Medulla oblongata (tissue), 1 donor: ENCODE data around the gene MXD3.
"Not testable (repeated sequence)": the region's sequence is repeated elsewhere in the genome, so short reads cannot be mapped to it uniquely, and the experiment has no call there.

Experiments
- DNase-seq: peaks from one replicate; pipeline ENCODE4 v3.0.0-alpha.2; 2015; ENCODE audit errors: extremely low spot score

MXD3 gene

GRCh38 chr5:177311723-177312648, at the start of gene MXD3:
Gene MXD3, minus strand, starts transcription at chr5:177311898. Its CDS starts 68 bp downstream, at chr5:177311830.
- DNase-seq, result peak; percentile 97

- DNase-seq, result not testable (repeated sequence)
Measured at GRCh38 chr5:177360740-177361139, 49.0 kb upstream of the MXD3 start.

GRCh38 chr5:177359860-177360259, 48.2 kb upstream of the MXD3 start:
- DNase-seq, result no peak

GRCh38 chr5:177359451-177359851, 47.8 kb upstream of the MXD3 start:
- no peak for DNase-seq

GRCh38 chr5:177358370-177358819, 46.7 kb upstream of the MXD3 start:
- DNase-seq, result no peak

GRCh38 chr5:177357459-177358351, 46.0 kb upstream of the MXD3 start, which contains the start of gene RGS14:
Gene RGS14, plus strand, starts transcription at chr5:177357924. Its CDS starts 101 bp downstream, at chr5:177358025.
- peak; percentile 65 for DNase-seq

- no peak for DNase-seq
Measured at GRCh38 chr5:177357146-177357458, 45.4 kb upstream of the MXD3 start.

- no peak for DNase-seq
Measured at GRCh38 chr5:177356746-177357145, 45.0 kb upstream of the MXD3 start.

- DNase-seq, result no peak
Measured at GRCh38 chr5:177355868-177356168, 44.1 kb upstream of the MXD3 start.

- no peak for DNase-seq
Measured at GRCh38 chr5:177355162-177355867, 43.6 kb upstream of the MXD3 start.

- DNase-seq, result no peak
Measured at GRCh38 chr5:177354711-177355110, 43.0 kb upstream of the MXD3 start.

- no peak for DNase-seq
Measured at GRCh38 chr5:177354256-177354655, 42.6 kb upstream of the MXD3 start.

- DNase-seq, result no peak
Measured at GRCh38 chr5:177353093-177353492, 41.4 kb upstream of the MXD3 start.

- DNase-seq, result peak; percentile 98
Measured at GRCh38 chr5:177351392-177352329, 40.0 kb upstream of the MXD3 start, which contains the start of gene LMAN2. Gene LMAN2, minus strand, starts transcription at chr5:177351668. Its CDS starts 21 bp downstream, at chr5:177351647.

GRCh38 chr5:177350776-177351391, 39.2 kb upstream of the MXD3 start:
- DNase-seq, result no peak

GRCh38 chr5:177349762-177350161, 38.1 kb upstream of the MXD3 start:
- DNase-seq, result no peak

- no peak for DNase-seq
Measured at GRCh38 chr5:177349362-177349647, 37.6 kb upstream of the MXD3 start.

GRCh38 chr5:177347699-177348098, 36.0 kb upstream of the MXD3 start:
- DNase-seq, result no peak

- no peak for DNase-seq
Measured at GRCh38 chr5:177346820-177347219, 35.1 kb upstream of the MXD3 start.

- no peak for DNase-seq
Measured at GRCh38 chr5:177344891-177345290, 33.2 kb upstream of the MXD3 start.

- DNase-seq, result no peak
Measured at GRCh38 chr5:177343777-177344176, 32.1 kb upstream of the MXD3 start.
